Measurements from ENCODE around the gene CD22. TPM values are rescaled to one million over a fixed set of nuclear protein-coding genes. Genes with fewer than 3 reads are reported as not detected.

The CD22 gene
- total and polyA plus RNA-seq, 2 donors (not counting 3 experiments of a cell fraction or from before 2014, with no cell fraction given): not detected

- dilution Hi-C loops (cut with MboI; ENCODE audit: extremely low pct_ligation_motif_present, low sequenced_read_pairs): no loop called here
Observed at GRCh38 chr19:35396240-35396885, 67.4 kb downstream of the CD22 start.

More at GRCh38 chr19:35396240-35396885, 67.4 kb downstream of the CD22 start:
- H3K4me3 ChIP-seq (replicated peaks in 1 of 3; ENCODE audit: insufficient read depth in 1 of 3, low read depth in 1 of 3, low read length in 3 of 3): no peak overlapping the region
- no peaks in the 10 kb centered on the region for H3K36me3 ChIP-seq (ENCODE audit: control insufficient read depth in 2 of 2, extremely low read depth in 1 of 2, insufficient read depth in 2 of 2, low read length in 2 of 2)
- no peak overlapping the region for H3K4me2 ChIP-seq (ENCODE audit: insufficient read depth, low read length)
- DNase-seq (ENCODE audit: low read depth, low spot score) (no peak), FAIRE-seq (peak; percentile 18)
- H4K20me1 ChIP-seq (replicated peaks; ENCODE audit: control insufficient read depth, extremely low read depth, insufficient read depth, low read length): no peaks in the 10 kb centered on the region
- H2AFZ ChIP-seq (ENCODE audit: low read depth, low read length): no peak overlapping the region
- no TSS peak for BruUV-seq (replicated peaks)
- intact Hi-C loops (cut with micrococcal nuclease): no loop called here
- no peaks in the 10 kb centered on the region for H3K9me1 ChIP-seq (replicated peaks; ENCODE audit: control insufficient read depth, extremely low read depth, insufficient read depth, low read length)
- no peaks in the 10 kb centered on the region for H3K9me3 ChIP-seq (replicated peaks; ENCODE audit: control insufficient read depth, insufficient read depth, low read length)
- H3K27ac ChIP-seq (ENCODE audit: insufficient read depth, low read depth, low read length): no peak overlapping the region
- no peak overlapping the region for H3K9ac ChIP-seq (replicated peaks; ENCODE audit: extremely low read depth, insufficient read depth, low read length)
- POLR2A ChIA-PET: no interaction called here
- CTCF ChIA-PET: no interaction called here
- no peaks in the 10 kb centered on the region for H3K79me2 ChIP-seq (ENCODE audit: control insufficient read depth, insufficient read depth, low read length)
- H3K4me1 ChIP-seq (ENCODE audit: control insufficient read depth, extremely low read depth, insufficient read depth, low read length): no peaks in the 10 kb centered on the region
- TF ChIP-seq JUN (IDR thresholded peaks at IDR 0.05; ENCODE audit: borderline replicate concordance, insufficient read depth, insufficient read length, low read depth): no peak
- no peak for TF ChIP-seq MYC (IDR thresholded peaks at IDR 0.05; ENCODE audit: low read depth, low read length)
- no peak for TF ChIP-seq FOS (IDR thresholded peaks at IDR 0.05; ENCODE audit: borderline replicate concordance, insufficient read depth, low read length)
- TF ChIP-seq POLR2A (IDR thresholded peaks at IDR 0.05; ENCODE audit: low read depth, low read length): no peak
- H3K27me3 ChIP-seq (ENCODE audit: control insufficient read depth in 2 of 2, insufficient read depth in 2 of 2, low read length in 2 of 2): peaks cover 0 to 2% of the 10 kb centered on the region in 2 experiments

Small RNA genes within 50 kb of the gene (microRNA-seq; reads per million reads assigned to microRNA genes)
- not detected for gene MIR5196 (ENCODE audit: borderline number of aligned reads, borderline replicate concordance)

Other genes starting within 250 kb of the CD22 start
- not detected in 2 replicates for gene FXYD3, start 213.4 kb upstream of the CD22 start, total RNA-seq
- gene FXYD3, start 213.4 kb upstream of the CD22 start, polyA plus RNA-seq: not detected in 2 replicates
- not detected in 2 replicates for gene LGI4, start 194.1 kb upstream of the CD22 start, total RNA-seq
- not detected in 2 replicates for gene LGI4, start 194.1 kb upstream of the CD22 start, polyA plus RNA-seq
- gene FXYD1, start 190.4 kb upstream of the CD22 start, total RNA-seq: not detected in 2 replicates
- gene FXYD1, start 190.4 kb upstream of the CD22 start, polyA plus RNA-seq: not detected in 2 replicates
- gene FXYD7, start 185.9 kb upstream of the CD22 start, total RNA-seq: not detected in 2 replicates
- gene FXYD7, start 185.9 kb upstream of the CD22 start, polyA plus RNA-seq: 0.40 TPM in 1 of 2 replicates, not detected in the other
- 219 and 223 TPM in 2 replicates for gene FXYD5, start 174.5 kb upstream of the CD22 start, total RNA-seq
- 290 and 387 TPM in 2 replicates for gene FXYD5, start 174.5 kb upstream of the CD22 start, polyA plus RNA-seq
- gene FAM187B, start 100.4 kb upstream of the CD22 start, total RNA-seq: not detected in 2 replicates
- gene FAM187B, start 100.4 kb upstream of the CD22 start, polyA plus RNA-seq: not detected in 2 replicates
- 0.74 and 1.0 TPM in 2 replicates for gene LSR, start 80.2 kb upstream of the CD22 start, total RNA-seq
- gene LSR, start 80.2 kb upstream of the CD22 start, polyA plus RNA-seq: 0.76 and 0.94 TPM in 2 replicates
- gene USF2, start 60.2 kb upstream of the CD22 start, total RNA-seq: 76.8 and 85.8 TPM in 2 replicates
- gene USF2, start 60.2 kb upstream of the CD22 start, polyA plus RNA-seq: 75.0 and 80.5 TPM in 2 replicates
- gene HAMP, start 46.7 kb upstream of the CD22 start, total RNA-seq: 0.15 TPM in 1 of 2 replicates, not detected in the other
- gene HAMP, start 46.7 kb upstream of the CD22 start, polyA plus RNA-seq: not detected in 2 replicates
- gene MAG, start 37.0 kb upstream of the CD22 start, total RNA-seq: not detected in 2 replicates
- gene MAG, start 37.0 kb upstream of the CD22 start, polyA plus RNA-seq: not detected in 2 replicates
- gene FFAR1, start 18.7 kb downstream of the CD22 start, total RNA-seq: not detected in 2 replicates
- gene FFAR1, start 18.7 kb downstream of the CD22 start, polyA plus RNA-seq: not detected in 2 replicates
- not detected in 2 replicates for gene FFAR3, start 29.3 kb downstream of the CD22 start, total RNA-seq
- gene FFAR3, start 29.3 kb downstream of the CD22 start, polyA plus RNA-seq: not detected in 2 replicates
- not detected in 2 replicates for gene GPR42, start 41.9 kb downstream of the CD22 start, total RNA-seq
- not detected in 2 replicates for gene GPR42, start 41.9 kb downstream of the CD22 start, polyA plus RNA-seq
- gene FFAR2, start 119.1 kb downstream of the CD22 start, total RNA-seq: not detected in 2 replicates
- gene FFAR2, start 119.1 kb downstream of the CD22 start, polyA plus RNA-seq: not detected in 2 replicates
- gene KRTDAP, start 161.3 kb downstream of the CD22 start, total RNA-seq: not detected in 2 replicates
- gene KRTDAP, start 161.3 kb downstream of the CD22 start, polyA plus RNA-seq: not detected in 2 replicates
- gene DMKN, start 184.5 kb downstream of the CD22 start, total RNA-seq: not detected in 2 replicates
- not detected in 2 replicates for gene DMKN, start 184.5 kb downstream of the CD22 start, polyA plus RNA-seq
- not detected in 2 replicates for gene SBSN, start 199.1 kb downstream of the CD22 start, total RNA-seq
- gene SBSN, start 199.1 kb downstream of the CD22 start, polyA plus RNA-seq: not detected in 2 replicates
- not detected in 2 replicates for gene GAPDHS, start 204.3 kb downstream of the CD22 start, total RNA-seq
- gene GAPDHS, start 204.3 kb downstream of the CD22 start, polyA plus RNA-seq: not detected in 2 replicates
- 75.8 and 76.1 TPM in 2 replicates for gene TMEM147, start 216.4 kb downstream of the CD22 start, total RNA-seq
- 214 and 246 TPM in 2 replicates for gene TMEM147, start 216.4 kb downstream of the CD22 start, polyA plus RNA-seq
- gene ATP4A, start 234.5 kb downstream of the CD22 start, total RNA-seq: not detected in 2 replicates
- not detected in 2 replicates for gene ATP4A, start 234.5 kb downstream of the CD22 start, polyA plus RNA-seq